Activated CD8-positive, alpha-beta T cell treated with anti-CD3 and anti-CD28 coated beads for 36 hours (primary cell): Measurements from ENCODE around the gene KREMEN2. TPM values are rescaled to one million over a fixed set of nuclear protein-coding genes. Genes with fewer than 3 reads are reported as not detected.

Experiments
- ATAC-seq: fragments of 200-7000 bp; cut with Tn5 transposase; one replicate; pipeline ENCODE4 v1.10.0; 2021; ENCODE audit warnings: mild to moderate bottlenecking, moderate library complexity
- CTCF ChIA-PET: fragments of 350-600 bp; sonication (Branson Sonifier 250); formaldehyde crosslinking; loops from one replicate; lab custom pipeline; 2021; ENCODE audit warnings: antibody characterized with exemption; lab: Charles Lee
- POLR2A ChIA-PET: fragments of 350-600 bp; sonication (Branson Sonifier 250); formaldehyde crosslinking; loops from one replicate; lab custom pipeline; 2021; ENCODE audit warnings: antibody characterized with exemption; lab: Charles Lee
- DNase-seq: peaks from one replicate; pipeline ENCODE4 v3.0.0-alpha.2; 2020
- H3K27ac Mint-ChIP-seq: one replicate; pipeline ENCODE4 v1.8.0; 2021; ENCODE audit warnings: mild to moderate bottlenecking, mixed read lengths
- H3K27me3 Mint-ChIP-seq: one replicate; pipeline ENCODE4 v1.8.0; 2021; ENCODE audit warnings: mixed read lengths
- H3K36me3 Mint-ChIP-seq: one replicate; pipeline ENCODE4 v1.8.0; 2021; ENCODE audit warnings: low read depth, mixed read lengths
- H3K4me1 Mint-ChIP-seq: one replicate; pipeline ENCODE4 v1.8.0; 2021; ENCODE audit warnings: low read depth, mixed read lengths
- H3K4me3 Mint-ChIP-seq: one replicate; pipeline ENCODE4 v1.8.0; 2021; ENCODE audit warnings: mild to moderate bottlenecking, moderate library complexity, mixed read lengths
- H3K9me3 Mint-ChIP-seq: one replicate; pipeline ENCODE4 v1.8.0; 2021; ENCODE audit warnings: mixed read lengths
- CTCF ChIP-seq: fragments of 200-600 bp; IDR thresholded peaks from one replicate; pipeline ENCODE4 v1.8.0; 2022; ENCODE audit warnings: antibody characterized with exemption, mild to moderate bottlenecking
- intact Hi-C: fragments of 100-400 bp; cut with micrococcal nuclease; formaldehyde crosslinking; loops from one replicate; pipeline ENCODE4 v1.10.0; 2022
- total RNA-seq, 2 experiments: library from RNA; stranded (reverse); gene quantifications; one replicate each; pipeline ENCODE4 v1.2.3, GENCODE V29; 2021

The KREMEN2 gene
- total RNA-seq, 2 experiments from 2014 or later = 0.22 TPM; not detected in 1

- CTCF ChIA-PET = interaction anchor here (2.1 kb wide), 1 partner anchor 12 kb away, joined by 8 read pairs; no protein-coding TSS in a partner anchor
- intact Hi-C loops = no loop called here
- POLR2A ChIA-PET = interaction anchor here (1.6 kb wide), 1 partner anchor 8 kb away, joined by 3 read pairs; no protein-coding TSS in a partner anchor
- H3K4me3 Mint-ChIP-seq = no peak overlapping the region
- DNase-seq (no peak), ATAC-seq (no peak)
- no peaks in the 10 kb centered on the region for H3K36me3 Mint-ChIP-seq
- TF ChIP-seq CTCF = no peak
- H3K9me3 Mint-ChIP-seq = no peaks in the 10 kb centered on the region
- H3K27ac Mint-ChIP-seq = no peak overlapping the region
- peaks cover 12% of the 10 kb centered on the region for H3K27me3 Mint-ChIP-seq
- peaks cover 8% of the 10 kb centered on the region for H3K4me1 Mint-ChIP-seq
Measured at GRCh38 chr16:3014971-3015370, 50.9 kb downstream of the KREMEN2 start.

GRCh38 chr16:3015865-3016521 lies 51.9 kb downstream of the KREMEN2 start:
- intact Hi-C loops = no loop called here
- peaks cover 13% of the 10 kb centered on the region for H3K4me1 Mint-ChIP-seq
- no peak for DNase-seq

GRCh38 chr16:3017344-3017743 lies 53.3 kb downstream of the KREMEN2 start:
- ChIA-PET CTCF (interaction anchor here (10.5 kb wide), 1 partner anchor 14 kb away, joined by 135 read pairs; no protein-coding TSS in a partner anchor), POLR2A (no interaction called here)
- H3K27ac Mint-ChIP-seq = no peak overlapping the region
- intact Hi-C loops = no loop called here
- H3K27me3 Mint-ChIP-seq = peaks cover 10% of the 10 kb centered on the region
- no peak overlapping the region for H3K4me3 Mint-ChIP-seq
- no peaks in the 10 kb centered on the region for H3K9me3 Mint-ChIP-seq
- H3K4me1 Mint-ChIP-seq = peaks cover 25% of the 10 kb centered on the region
- no peaks in the 10 kb centered on the region for H3K36me3 Mint-ChIP-seq
- no peak for ATAC-seq
- TF ChIP-seq CTCF = no peak
- no peak for DNase-seq

More at GRCh38 chr16:3015865-3016521, 51.9 kb downstream of the KREMEN2 start:
- CTCF ChIA-PET = interaction anchor here (10.5 kb wide), 1 partner anchor 15 kb away, joined by 135 read pairs; no protein-coding TSS in a partner anchor
- Mint-ChIP-seq H3K36me3 (no peaks in the 10 kb centered on the region), H3K4me3 (no peak overlapping the region), H3K27ac (no peak overlapping the region), H3K27me3 (peaks cover 13% of the 10 kb centered on the region), H3K9me3 (no peaks in the 10 kb centered on the region)
- no peak for ATAC-seq
- POLR2A ChIA-PET = no interaction called here
- no peak for TF ChIP-seq CTCF

Other genes with a start within 250 kb of the KREMEN2 start
- 1 to 10 TPM; 1.2 to 1.4 TPM for gene PRSS27, start 244.1 kb upstream of the KREMEN2 start, total RNA-seq
- gene SRRM2, start 211.6 kb upstream of the KREMEN2 start, total RNA-seq = 100 to 1,000 TPM; 518 to 561 TPM
- 100 to 1,000 TPM; 174 to 178 TPM for gene ELOB, start 187.0 kb upstream of the KREMEN2 start, total RNA-seq
- gene PRSS33, start 176.7 kb upstream of the KREMEN2 start, total RNA-seq = under 1 TPM in 1 of 2 experiments, not detected in 1; 0.29 TPM
- gene PRSS41, start 165.8 kb upstream of the KREMEN2 start, total RNA-seq = not detected
- 10 to 100 TPM; 11.3 to 12.5 TPM for gene PRSS21, start 147.0 kb upstream of the KREMEN2 start, total RNA-seq
- gene ZG16B, start 134.0 kb upstream of the KREMEN2 start, total RNA-seq = 1 to 10 TPM in 1 of 2 experiments, under 1 TPM in 1; 0.97 to 2.1 TPM
- not detected for gene PRSS22, start 106.1 kb upstream of the KREMEN2 start, total RNA-seq
- gene FLYWCH2, start 81.1 kb upstream of the KREMEN2 start, total RNA-seq = 10 to 100 TPM; 18.9 to 19.3 TPM
- 10 to 100 TPM; 33.4 to 34.9 TPM for gene FLYWCH1, start 52.3 kb upstream of the KREMEN2 start, total RNA-seq
- 10 to 100 TPM; 29.4 to 30.4 TPM for gene PAQR4, start 5.1 kb downstream of the KREMEN2 start, total RNA-seq
- 100 to 1,000 TPM; 121 to 123 TPM for gene PKMYT1, start 16.2 kb downstream of the KREMEN2 start, total RNA-seq
- gene CLDN9, start 48.6 kb downstream of the KREMEN2 start, total RNA-seq = not detected
- not detected for gene CLDN6, start 53.9 kb downstream of the KREMEN2 start, total RNA-seq
- 10 to 100 TPM; 11.8 to 13.5 TPM for gene TNFRSF12A, start 56.1 kb downstream of the KREMEN2 start, total RNA-seq
- 10 to 100 TPM; 24.2 to 24.8 TPM for gene HCFC1R1, start 59.7 kb downstream of the KREMEN2 start, total RNA-seq
- 10 to 100 TPM; 55.4 to 56.6 TPM for gene THOC6, start 59.8 kb downstream of the KREMEN2 start, total RNA-seq
- gene BICDL2, start 72.7 kb downstream of the KREMEN2 start, total RNA-seq = under 1 TPM; 0.77 to 0.92 TPM
- 1 to 10 TPM; 1.1 to 1.5 TPM for gene MMP25, start 82.3 kb downstream of the KREMEN2 start, total RNA-seq
- gene IL32, start 101.4 kb downstream of the KREMEN2 start, total RNA-seq = 100 to 1,000 TPM; 971 to 974 TPM
- under 1 TPM; 0.09 to 0.25 TPM for gene ZSCAN10, start 135.0 kb downstream of the KREMEN2 start, total RNA-seq
- not detected for gene ZNF205, start 148.3 kb downstream of the KREMEN2 start, total RNA-seq
- gene ZNF213, start 170.8 kb downstream of the KREMEN2 start, total RNA-seq = 1 to 10 TPM; 6.1 to 7.5 TPM
- not detected for gene OR1F1, start 223.9 kb downstream of the KREMEN2 start, total RNA-seq